CD14-positive monocyte (primary cell): ENCODE measurements around the gene GOLGA6L7. TPM values are rescaled to one million over a fixed set of nuclear protein-coding genes. Genes with fewer than 3 reads are reported as not detected.
"Not testable (repeated sequence)": the region's sequence is repeated elsewhere in the genome, so short reads cannot be mapped to it uniquely, and the experiment has no call there.

ENCODE experiments used
- DNase-seq, 3 donors: peaks; one replicate each; pipeline ENCODE4 v3.0.0-alpha.2; 2011 to 2022
- H2AFZ ChIP-seq: 2 replicates; pipeline ENCODE4 v1.6.0; 2012; ENCODE audit warnings: mild to moderate bottlenecking, low read depth, low read length, inconsistent platforms; ENCODE audit not compliant: insufficient read depth, poor library complexity, severe bottlenecking
- H3K27ac ChIP-seq, 2 donors: 1 replicate in 1 of 2; 2 replicates in 1 of 2; pipeline ENCODE4 v1.5.1; 2012 to 2013; ENCODE audit warnings: low read length in 2 of 2, control low read depth in 1 of 2, inconsistent platforms in 1 of 2, low read depth in 1 of 2, mild to moderate bottlenecking in 1 of 2
- H3K27me3 ChIP-seq, 2 donors: one replicate each; pipeline versions ENCODE4 v1.6.0 to v1.6.1; 2011 to 2013; ENCODE audit warnings: low read length in 2 of 2; ENCODE audit not compliant: control insufficient read depth in 2 of 2, insufficient read depth in 2 of 2
- H3K36me3 ChIP-seq, 2 donors: replicated peaks in 1 of 2; 1 replicate in 1 of 2; 2 replicates in 1 of 2; pipeline versions ENCODE4 v1.5.1 to v1.6.1; 2012 to 2013; ENCODE audit warnings: low read length in 2 of 2, control low read depth in 1 of 2, inconsistent platforms in 1 of 2, mild to moderate bottlenecking in 1 of 2; ENCODE audit not compliant: insufficient read depth in 2 of 2, control insufficient read depth in 1 of 2
- H3K4me1 ChIP-seq, 2 donors: 1 replicate in 1 of 2; 2 replicates in 1 of 2; pipeline versions ENCODE4 v1.5.1 to v1.6.1; 2012 to 2013; ENCODE audit warnings: low read length in 2 of 2, control low read depth in 1 of 2, inconsistent platforms in 1 of 2, mild to moderate bottlenecking in 1 of 2, moderate library complexity in 1 of 2; ENCODE audit not compliant: insufficient read depth in 2 of 2, control insufficient read depth in 1 of 2
- H3K4me2 ChIP-seq: replicated peaks from 2 replicates; pipeline ENCODE3; 2012; ENCODE audit warnings: low read length, moderate library complexity, mild to moderate bottlenecking; ENCODE audit not compliant: poor library complexity, severe bottlenecking; ENCODE audit errors: extremely low read depth
- H3K4me3 ChIP-seq, 3 experiments: fragments of 200-600 bp in 1 of 3; sonication (generic) in 1 of 3; replicated peaks in 1 of 3; 1 replicate in 2 of 3; 2 replicates in 1 of 3; pipeline ENCODE4 v1.5.1; 2011 to 2013; ENCODE audit warnings: low read length in 3 of 3, mild to moderate bottlenecking in 3 of 3, control low read depth in 2 of 3, low read depth in 2 of 3, inconsistent platforms in 1 of 3, moderate library complexity in 1 of 3
- H3K79me2 ChIP-seq: 2 replicates; pipeline ENCODE4 v1.6.0; 2012; ENCODE audit warnings: mild to moderate bottlenecking, control low read depth, inconsistent platforms, low read length, moderate library complexity; ENCODE audit not compliant: insufficient read depth
- H3K9ac ChIP-seq: 2 replicates; pipeline ENCODE4 v1.6.0; 2017; ENCODE audit warnings: low read length, mild to moderate bottlenecking; ENCODE audit not compliant: insufficient read depth, poor library complexity, severe bottlenecking
- H3K9me3 ChIP-seq, 2 donors: replicated peaks in 1 of 2; 1 replicate in 1 of 2; 2 replicates in 1 of 2; pipeline versions ENCODE4 v1.5.1 to v1.6.1; 2012 to 2013; ENCODE audit warnings: low read length in 2 of 2, control low read depth in 1 of 2; ENCODE audit not compliant: control insufficient read depth in 1 of 2, insufficient read depth in 1 of 2
- H4K20me1 ChIP-seq: 2 replicates; pipeline ENCODE4 v1.6.0; 2012; ENCODE audit warnings: mild to moderate bottlenecking, low read length, control low read depth, moderate library complexity; ENCODE audit not compliant: insufficient read depth
- H3K27ac Mint-ChIP-seq, 7 donors: one replicate each; pipeline ENCODE4 v1.8.0; 2020; ENCODE audit warnings: mild to moderate bottlenecking in 7 of 7, mixed read lengths in 7 of 7, moderate library complexity in 6 of 7, inconsistent platforms in 2 of 7
- H3K27me3 Mint-ChIP-seq, 3 donors: one replicate each; pipeline ENCODE4 v1.8.0; 2021 to 2022; ENCODE audit warnings: low read depth in 3 of 3, mild to moderate bottlenecking in 3 of 3, mixed read lengths in 3 of 3, moderate library complexity in 3 of 3, inconsistent platforms in 1 of 3
- H3K36me3 Mint-ChIP-seq, 2 donors: one replicate each; pipeline ENCODE4 v1.8.0; 2020; ENCODE audit warnings: mixed read lengths in 2 of 2, inconsistent platforms in 1 of 2, mild to moderate bottlenecking in 1 of 2
- H3K4me1 Mint-ChIP-seq: one replicate; pipeline ENCODE4 v1.8.0; 2020; ENCODE audit warnings: mild to moderate bottlenecking, mixed read lengths
- H3K4me3 Mint-ChIP-seq, 2 donors: one replicate each; pipeline ENCODE4 v1.8.0; 2020; ENCODE audit warnings: mild to moderate bottlenecking in 2 of 2, mixed read lengths in 2 of 2, moderate library complexity in 1 of 2
- H3K9me3 Mint-ChIP-seq, 7 donors: one replicate each; pipeline ENCODE4 v1.8.0; 2020 to 2022; ENCODE audit warnings: mixed read lengths in 7 of 7, mild to moderate bottlenecking in 6 of 7, moderate library complexity in 6 of 7, inconsistent platforms in 2 of 7
- WGBS: methylation state at CpG from one replicate; pipeline ENCODE4 v1.1.5; 2013; ENCODE audit warnings: missing lambda C conversion rate; ENCODE audit not compliant: insufficient coverage; 5-methylcytosine and 5-hydroxymethylcytosine counted together
- intact Hi-C, 2 donors: fragments of 100-400 bp; cut with micrococcal nuclease; formaldehyde crosslinking; loops; one replicate each; pipeline versions ENCODE4 v1.15.0 to v1.15.1; 2023
- polyA plus RNA-seq, 3 donors: library from polyadenylated mRNA; depleted of rRNA in 1 of 3; unstranded in 2 of 3; stranded (reverse) in 1 of 3; fragments of 300-500 nt in 2 of 3; fragments of >200 nt in 1 of 3; fragmentation: Illumina TruSeq in 2 of 3; gene quantifications; 1 replicate in 2 of 3; 2 replicates in 1 of 3; pipeline ENCODE4 v1.2.3, GENCODE V29; 2012 to 2021

The GOLGA6L7 gene
- polyA plus RNA-seq, 3 donors, result not detected

GRCh38 chr15:28810444-28810843 is 38.0 kb downstream of the GOLGA6L7 start:
- H3K27ac ChIP-seq, H3K79me2 ChIP-seq, H3K9me3 Mint-ChIP-seq, intact Hi-C loops, H3K36me3 ChIP-seq, H2AFZ ChIP-seq, H3K4me1 ChIP-seq, H3K27me3 Mint-ChIP-seq, H3K4me2 ChIP-seq, H3K4me1 Mint-ChIP-seq, H3K4me3 Mint-ChIP-seq, H3K9me3 ChIP-seq, H3K9ac ChIP-seq, H3K4me3 ChIP-seq, H3K36me3 Mint-ChIP-seq, DNase-seq, H4K20me1 ChIP-seq, H3K27ac Mint-ChIP-seq, H3K27me3 ChIP-seq: not testable (repeated sequence)
- WGBS, result no CpG with 5 or more reads among the region's 1 CpG

- WGBS, result no CpG with 5 or more reads among the region's 5 CpGs
- H3K4me1 Mint-ChIP-seq, intact Hi-C loops, H3K27ac ChIP-seq, H3K79me2 ChIP-seq, H3K4me1 ChIP-seq, H3K27ac Mint-ChIP-seq, H3K9ac ChIP-seq, H3K36me3 Mint-ChIP-seq, H3K36me3 ChIP-seq, DNase-seq, H3K4me2 ChIP-seq, H3K27me3 ChIP-seq, H3K9me3 ChIP-seq, H2AFZ ChIP-seq, H3K4me3 ChIP-seq, H3K4me3 Mint-ChIP-seq, H4K20me1 ChIP-seq, H3K27me3 Mint-ChIP-seq, H3K9me3 Mint-ChIP-seq: not testable (repeated sequence)
Measured at GRCh38 chr15:28808136-28808535, 40.3 kb downstream of the GOLGA6L7 start.

DNA sequence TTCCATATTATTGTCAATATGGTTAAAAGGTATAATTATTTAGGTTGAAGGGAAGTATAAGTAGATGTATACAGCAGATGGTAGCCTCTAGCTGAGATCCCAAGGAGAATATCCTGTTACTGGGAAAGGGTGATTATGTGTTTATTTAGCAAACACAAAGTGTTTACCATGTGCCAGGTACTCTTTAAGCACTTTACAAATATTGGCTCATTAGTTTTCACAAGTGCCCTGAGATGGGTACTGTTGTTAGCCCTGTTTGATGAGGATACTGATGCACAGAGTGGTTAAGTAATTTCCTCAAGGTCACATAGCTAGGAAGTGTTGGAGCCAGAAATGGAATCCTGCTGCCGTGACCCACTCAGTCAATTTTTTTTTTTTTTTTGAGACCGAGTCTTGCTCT is 48.1 kb downstream of the GOLGA6L7 start:
- H3K36me3 Mint-ChIP-seq, H3K4me2 ChIP-seq, DNase-seq, H2AFZ ChIP-seq, H3K9me3 ChIP-seq, H3K27me3 Mint-ChIP-seq, H3K4me3 Mint-ChIP-seq, H3K79me2 ChIP-seq, H3K4me3 ChIP-seq, H4K20me1 ChIP-seq, H3K4me1 ChIP-seq, H3K27ac ChIP-seq, H3K27ac Mint-ChIP-seq, H3K27me3 ChIP-seq, H3K9me3 Mint-ChIP-seq, H3K4me1 Mint-ChIP-seq, H3K36me3 ChIP-seq, H3K9ac ChIP-seq, intact Hi-C loops: not testable (repeated sequence)
- WGBS, result no CpG with 5 or more reads among the region's 2 CpGs

- H3K36me3 ChIP-seq, H3K79me2 ChIP-seq, H2AFZ ChIP-seq, DNase-seq, H3K27me3 Mint-ChIP-seq, H3K4me1 ChIP-seq, H3K4me1 Mint-ChIP-seq, intact Hi-C loops, H4K20me1 ChIP-seq, H3K4me3 ChIP-seq, H3K9me3 ChIP-seq, H3K27ac ChIP-seq, H3K4me3 Mint-ChIP-seq, H3K27ac Mint-ChIP-seq, H3K9me3 Mint-ChIP-seq, H3K4me2 ChIP-seq, H3K36me3 Mint-ChIP-seq, H3K9ac ChIP-seq, H3K27me3 ChIP-seq: not testable (repeated sequence)
- WGBS, result no CpG with 5 or more reads among the region's 2 CpGs
Measured at GRCh38 chr15:28798234-28798633, 50.2 kb downstream of the GOLGA6L7 start.
